Retinal pigment epithelial cell (primary cell): ENCODE data around the gene NPPC.
"Not testable (repeated sequence)": the region's sequence is repeated elsewhere in the genome, so short reads cannot be mapped to it uniquely, and the experiment has no call there.

Experiments
- DNase-seq: peaks from one replicate; pipeline ENCODE4 v3.0.0-alpha.2; 2010; ENCODE audit warnings: low read depth
- H3K4me3 ChIP-seq: 2 replicates; pipeline ENCODE4 v1.5.1; 2011; ENCODE audit warnings: mild to moderate bottlenecking, low read length, control low read depth, moderate library complexity
- CTCF ChIP-seq: conservative IDR thresholded peaks from 2 replicates; pipeline ENCODE4 v1.5.1; 2011; ENCODE audit warnings: low read depth, low read length, control low read depth, inconsistent platforms

The NPPC gene

GRCh38 chr2:231910771-231911170 lies 15.4 kb downstream of the NPPC start:
- no peak overlapping the region for H3K4me3 ChIP-seq
- no peak for DNase-seq
- TF ChIP-seq CTCF: no peak

GRCh38 chr2:231910161-231910560 lies 16.0 kb downstream of the NPPC start:
- H3K4me3 ChIP-seq, DNase-seq: not testable (repeated sequence)

- TF ChIP-seq CTCF: no peak
- H3K4me3 ChIP-seq: no peak overlapping the region
- DNase-seq: no peak
Observed at GRCh38 chr2:231909631-231910030, 16.6 kb downstream of the NPPC start.

- no peak for TF ChIP-seq CTCF
- DNase-seq: no peak
- no peak overlapping the region for H3K4me3 ChIP-seq
Observed at GRCh38 chr2:231908584-231908983, 17.6 kb downstream of the NPPC start.

DNA sequence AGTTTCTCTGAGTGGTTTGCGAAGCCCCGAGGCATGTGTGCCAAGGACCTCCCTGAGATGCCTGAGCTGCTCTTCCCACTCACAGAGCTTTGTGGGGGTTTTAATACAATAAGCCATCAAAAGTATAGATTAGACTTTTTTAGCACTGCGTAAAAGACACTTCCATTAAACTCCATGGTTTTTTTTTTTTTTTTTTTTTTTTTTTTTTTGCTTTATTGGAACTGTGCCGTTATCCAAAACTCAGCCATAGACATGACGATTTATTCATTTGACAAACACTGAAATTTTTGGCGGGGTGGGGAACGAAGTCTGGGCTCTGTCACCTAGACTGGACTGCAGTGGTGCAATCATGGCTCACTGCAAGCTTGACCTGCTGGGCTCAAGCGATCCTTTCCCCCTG lies 18.4 kb downstream of the NPPC start:
- DNase-seq: no peak
- no peak overlapping the region for H3K4me3 ChIP-seq
- no peak for TF ChIP-seq CTCF

GRCh38 chr2:231905026-231905425 lies 21.2 kb downstream of the NPPC start:
- DNase-seq: no peak
- TF ChIP-seq CTCF: no peak

DNA sequence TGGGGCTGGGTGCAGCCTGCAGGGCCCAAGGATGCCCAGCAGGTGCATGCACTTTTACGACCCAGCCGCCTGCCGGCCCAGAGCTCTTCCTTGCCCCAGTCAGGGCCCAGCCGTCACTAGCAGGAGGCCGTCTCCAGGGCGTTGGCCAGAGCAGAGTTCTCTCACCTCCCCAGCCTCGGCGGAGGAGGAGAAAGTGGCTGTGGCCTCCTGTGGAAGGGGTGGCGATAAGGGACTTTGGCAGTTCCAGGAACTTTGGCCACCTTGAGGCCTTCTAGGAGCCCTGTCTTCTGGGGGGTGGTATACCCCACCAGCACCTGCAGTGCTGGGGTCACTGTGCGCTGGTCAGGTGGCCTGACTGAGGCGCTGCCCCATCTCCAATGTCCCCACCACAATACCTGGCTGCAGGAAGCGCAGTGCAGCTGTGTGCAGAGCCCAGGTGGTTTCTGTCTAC lies 22.0 kb downstream of the NPPC start:
- no peak for TF ChIP-seq CTCF

More at GRCh38 chr2:231905026-231905425, 21.2 kb downstream of the NPPC start:
- no peak overlapping the region for H3K4me3 ChIP-seq

DNA sequence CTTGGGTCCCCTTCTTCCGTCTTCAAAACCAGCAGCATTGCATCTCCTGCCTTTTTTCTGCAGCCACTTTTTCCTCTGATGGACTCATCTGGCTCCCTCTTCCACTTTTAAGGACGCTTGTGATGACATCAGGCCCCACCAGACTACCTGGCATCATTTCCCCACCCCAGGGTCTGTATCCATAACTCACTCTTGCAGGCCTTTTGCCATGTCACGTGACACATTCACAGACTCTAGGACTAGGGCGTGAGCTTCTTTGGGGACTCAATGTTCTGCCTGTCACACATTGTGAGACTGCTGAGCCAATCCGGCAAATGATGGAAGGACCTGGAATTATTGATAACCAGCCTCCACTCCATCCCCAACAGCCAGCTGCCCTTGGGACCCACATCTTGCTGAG lies 23.6 kb downstream of the NPPC start:
- no peak for TF ChIP-seq CTCF
- DNase-seq: no peak
- H3K4me3 ChIP-seq: no peak overlapping the region

More for the DNA sequence above, 22.0 kb downstream of the NPPC start:
- H3K4me3 ChIP-seq: no peak overlapping the region
- DNase-seq: no peak
